Smooth muscle cell (in vitro differentiated cells): ENCODE data around the gene ACTN2. TPM values are rescaled to one million over a fixed set of nuclear protein-coding genes. Genes with fewer than 3 reads are reported as not detected.

ENCODE experiments used
- DNase-seq: peaks from one replicate; lab custom pipeline; 2025; ENCODE audit not compliant: unreplicated experiment; lab: John Stamatoyannopoulos, UW
- H2AFZ ChIP-seq: fragments of 200-600 bp; sonication (generic); 2 replicates; pipeline ENCODE4 v1.6.0; 2016; ENCODE audit warnings: antibody characterized with exemption, low read depth, mild to moderate bottlenecking
- H3F3A ChIP-seq: fragments of 200-600 bp; sonication (generic); 2 replicates; pipeline ENCODE4 v1.6.0; 2017; ENCODE audit warnings: antibody characterized with exemption, low read depth
- H3K27ac ChIP-seq: fragments of 200-600 bp; sonication (generic); 2 replicates; pipeline ENCODE4 v1.5.1; 2016; ENCODE audit warnings: low read depth, mild to moderate bottlenecking
- H3K27me3 ChIP-seq: fragments of 200-600 bp; sonication (generic); 2 replicates; pipeline ENCODE4 v1.6.1; 2016; ENCODE audit warnings: low read depth, mild to moderate bottlenecking
- H3K36me3 ChIP-seq: fragments of 200-600 bp; sonication (generic); 2 replicates; pipeline ENCODE4 v1.5.1; 2016; ENCODE audit warnings: low read depth
- H3K4me1 ChIP-seq: fragments of 200-600 bp; sonication (generic); 2 replicates; pipeline ENCODE4 v1.5.1; 2016; ENCODE audit warnings: low read depth
- H3K4me2 ChIP-seq: fragments of 200-600 bp; sonication (generic); 2 replicates; pipeline ENCODE4 v1.6.0; 2016; ENCODE audit warnings: mild to moderate bottlenecking
- H3K4me3 ChIP-seq: fragments of 200-600 bp; sonication (generic); 2 replicates; pipeline ENCODE4 v1.5.1; 2016; ENCODE audit warnings: mild to moderate bottlenecking
- H3K79me2 ChIP-seq: fragments of 200-600 bp; sonication (generic); 2 replicates; pipeline ENCODE4 v1.6.0; 2016; ENCODE audit warnings: low read depth, mild to moderate bottlenecking
- H3K9ac ChIP-seq: fragments of 200-600 bp; sonication (generic); 2 replicates; pipeline ENCODE4 v1.6.0; 2016; ENCODE audit warnings: low read depth
- H3K9me3 ChIP-seq: fragments of 200-600 bp; sonication (generic); replicated peaks from 2 replicates; pipeline ENCODE4 v1.5.1; 2016; ENCODE audit warnings: low read depth
- H4K20me1 ChIP-seq: fragments of 200-600 bp; sonication (generic); 2 replicates; pipeline ENCODE4 v1.6.0; 2016; ENCODE audit warnings: low read depth
- CTCF ChIP-seq: fragments of 200-600 bp; sonication (generic); IDR thresholded peaks from 2 replicates; pipeline ENCODE4 v1.5.1; 2017; ENCODE audit warnings: borderline replicate concordance, mild to moderate bottlenecking, antibody characterized with exemption; ENCODE audit not compliant: insufficient read depth, poor library complexity, severe bottlenecking
- WGBS: methylation state at CpG from one replicate; pipeline ENCODE4 v1.1.7; 2016; ENCODE audit warnings: low lambda C conversion rate; 5-methylcytosine and 5-hydroxymethylcytosine counted together
- polyA plus RNA-seq: library from polyadenylated mRNA; unstranded; fragments of >200 nt; fragmentation: Nextera tagmentation; extraction: Ambion mirVana; gene quantifications from 2 replicates; pipeline ENCODE4 v1.2.1, GENCODE V29; 2016
- total RNA-seq: library from RNA; depleted of rRNA; stranded (reverse); fragments of >200 nt; gene quantifications from 2 replicates; pipeline ENCODE4 v1.2.3, GENCODE V29; 2014

ACTN2 gene
- total and polyA plus RNA-seq, 2 experiments from 2014 or later: not detected

DNA sequence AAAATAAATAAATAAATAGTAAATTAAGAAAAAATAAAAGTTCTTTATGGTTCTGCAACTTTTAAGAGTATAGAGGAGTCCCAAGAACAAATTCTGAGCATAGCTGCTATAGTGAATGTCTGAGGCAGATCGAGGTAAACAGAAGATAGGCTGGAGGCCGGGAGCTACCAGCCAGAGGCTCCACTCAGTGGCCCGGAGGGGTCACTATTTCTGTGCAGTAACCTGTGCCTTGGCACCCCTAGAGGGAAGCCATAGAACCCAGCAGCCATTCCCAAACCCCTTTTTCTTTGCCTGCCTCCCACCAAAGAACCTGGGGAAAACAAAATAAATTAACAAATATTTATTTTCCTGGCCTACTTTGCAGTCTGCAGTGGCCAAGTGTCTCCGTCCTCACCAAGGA, 43.5 kb upstream of the ACTN2 start:
- Histone ChIP-seq H3K27ac (no peak overlapping the region), H3F3A (no peaks in the 10 kb centered on the region), H3K4me2 (no peak overlapping the region), H3K79me2 (no peaks in the 10 kb centered on the region), H2AFZ (no peak overlapping the region), H3K36me3 (no peaks in the 10 kb centered on the region), H3K27me3 (peaks cover 4% of the 10 kb centered on the region), H3K4me1 (no peaks in the 10 kb centered on the region), H3K4me3 (no peak overlapping the region), H3K9ac (no peak overlapping the region), H3K9me3 (no peaks in the 10 kb centered on the region), H4K20me1 (no peaks in the 10 kb centered on the region)
- WGBS: 95% methylated on average over 4 of the region's 4 CpGs
- no peak for DNase-seq
- no peak for TF ChIP-seq CTCF

DNA sequence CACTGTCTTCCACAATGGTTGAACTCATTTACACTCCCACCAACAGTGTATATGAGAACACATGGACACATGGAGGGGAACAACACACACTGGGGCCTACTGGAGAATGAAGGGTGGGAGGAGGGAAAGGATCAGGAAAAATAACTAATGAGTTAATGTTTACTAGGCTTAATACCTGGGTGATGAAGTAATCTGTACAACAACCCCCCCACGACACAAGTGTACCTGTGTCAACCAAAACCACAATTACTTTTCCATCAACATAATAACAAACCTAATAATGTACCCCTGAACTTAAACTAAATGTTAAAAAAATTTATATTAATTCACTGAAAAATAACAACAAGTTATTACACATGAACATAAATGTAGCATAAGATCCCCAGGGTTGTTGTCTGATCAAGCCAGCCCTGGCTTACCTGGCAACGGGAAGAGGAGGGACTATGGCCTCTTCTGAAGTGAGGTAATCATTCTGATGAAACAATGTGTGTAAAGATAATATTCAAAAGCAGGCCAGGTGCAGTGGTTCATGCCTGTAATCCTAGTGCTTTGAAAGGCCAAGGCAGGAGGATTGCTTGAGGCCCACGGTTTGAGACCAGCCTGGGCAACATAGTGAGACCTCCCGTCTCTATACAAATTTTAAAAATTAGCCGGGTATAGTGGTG, 41.2 kb upstream of the ACTN2 start:
- Histone ChIP-seq H2AFZ (no peak overlapping the region), H3K9me3 (no peaks in the 10 kb centered on the region), H3K36me3 (no peaks in the 10 kb centered on the region), H4K20me1 (no peaks in the 10 kb centered on the region), H3F3A (no peaks in the 10 kb centered on the region), H3K9ac (no peak overlapping the region), H3K27ac (no peak overlapping the region), H3K4me1 (no peaks in the 10 kb centered on the region), H3K4me3 (no peak overlapping the region), H3K79me2 (no peaks in the 10 kb centered on the region), H3K4me2 (no peak overlapping the region), H3K27me3 (peaks cover under 1% of the 10 kb centered on the region)
- WGBS: 87% methylated on average over 5 of the region's 5 CpGs
- no peak for TF ChIP-seq CTCF
- DNase-seq: no peak

DNA sequence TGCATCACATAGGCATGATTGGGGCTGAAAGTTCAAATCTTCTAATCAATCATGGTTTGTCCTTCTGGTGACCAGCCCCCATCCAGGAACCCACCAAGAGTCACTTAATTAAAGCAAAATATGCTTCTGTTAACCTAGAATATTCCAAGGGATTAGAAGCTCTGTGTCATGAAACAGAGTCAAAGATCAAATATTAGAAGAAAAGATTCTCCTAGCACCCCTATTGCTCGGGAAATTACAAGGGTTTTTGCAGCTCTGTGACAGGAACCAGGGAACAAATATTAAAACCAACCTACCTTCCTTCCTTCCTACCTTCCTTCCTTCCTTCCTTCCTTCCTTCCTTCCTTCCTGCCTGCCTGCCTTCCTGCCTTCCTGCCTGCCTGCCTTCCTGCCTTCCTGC, 31.8 kb upstream of the ACTN2 start:
- H2AFZ ChIP-seq: no peak overlapping the region
- no peaks in the 10 kb centered on the region for H3K4me1 ChIP-seq
- no peaks in the 10 kb centered on the region for H3K79me2 ChIP-seq
- H3K27ac ChIP-seq: no peak overlapping the region
- H4K20me1 ChIP-seq: no peaks in the 10 kb centered on the region
- H3K9ac ChIP-seq: no peak overlapping the region
- TF ChIP-seq CTCF: no peak
- H3F3A ChIP-seq: no peaks in the 10 kb centered on the region
- no peaks in the 10 kb centered on the region for H3K36me3 ChIP-seq
- H3K4me2 ChIP-seq: no peak overlapping the region
- no peak overlapping the region for H3K4me3 ChIP-seq
- no peaks in the 10 kb centered on the region for H3K27me3 ChIP-seq
- WGBS: 74% methylated on average over 1 of the region's 1 CpG
- no peak for DNase-seq
- no peaks in the 10 kb centered on the region for H3K9me3 ChIP-seq

- Histone ChIP-seq H3K79me2 (no peaks in the 10 kb centered on the region), H3F3A (no peaks in the 10 kb centered on the region), H3K27me3 (no peaks in the 10 kb centered on the region), H2AFZ (no peak overlapping the region), H3K36me3 (no peaks in the 10 kb centered on the region), H3K4me2 (no peak overlapping the region), H3K27ac (no peak overlapping the region), H3K9me3 (no peaks in the 10 kb centered on the region), H3K9ac (no peak overlapping the region), H3K4me3 (no peak overlapping the region), H3K4me1 (no peaks in the 10 kb centered on the region), H4K20me1 (no peaks in the 10 kb centered on the region)
- TF ChIP-seq CTCF: no peak
- WGBS: 78% methylated on average over 5 of the region's 5 CpGs
- DNase-seq: no peak
These were observed 31.3 kb upstream of the ACTN2 start for GRCh38 chr1:236654957-236655356.
